IPS-11a (cell line): ENCODE measurements around the gene KLHL3.
"Not testable (repeated sequence)": the region's sequence is repeated elsewhere in the genome, so short reads cannot be mapped to it uniquely, and the experiment has no call there.

ENCODE experiments used
- H3K4me3 ChIP-seq: one replicate; pipeline ENCODE4 v1.5.1; 2013; ENCODE audit warnings: low read depth, low read length, control low read depth

The KLHL3 gene, protein sequence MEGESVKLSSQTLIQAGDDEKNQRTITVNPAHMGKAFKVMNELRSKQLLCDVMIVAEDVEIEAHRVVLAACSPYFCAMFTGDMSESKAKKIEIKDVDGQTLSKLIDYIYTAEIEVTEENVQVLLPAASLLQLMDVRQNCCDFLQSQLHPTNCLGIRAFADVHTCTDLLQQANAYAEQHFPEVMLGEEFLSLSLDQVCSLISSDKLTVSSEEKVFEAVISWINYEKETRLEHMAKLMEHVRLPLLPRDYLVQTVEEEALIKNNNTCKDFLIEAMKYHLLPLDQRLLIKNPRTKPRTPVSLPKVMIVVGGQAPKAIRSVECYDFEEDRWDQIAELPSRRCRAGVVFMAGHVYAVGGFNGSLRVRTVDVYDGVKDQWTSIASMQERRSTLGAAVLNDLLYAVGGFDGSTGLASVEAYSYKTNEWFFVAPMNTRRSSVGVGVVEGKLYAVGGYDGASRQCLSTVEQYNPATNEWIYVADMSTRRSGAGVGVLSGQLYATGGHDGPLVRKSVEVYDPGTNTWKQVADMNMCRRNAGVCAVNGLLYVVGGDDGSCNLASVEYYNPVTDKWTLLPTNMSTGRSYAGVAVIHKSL

DNA sequence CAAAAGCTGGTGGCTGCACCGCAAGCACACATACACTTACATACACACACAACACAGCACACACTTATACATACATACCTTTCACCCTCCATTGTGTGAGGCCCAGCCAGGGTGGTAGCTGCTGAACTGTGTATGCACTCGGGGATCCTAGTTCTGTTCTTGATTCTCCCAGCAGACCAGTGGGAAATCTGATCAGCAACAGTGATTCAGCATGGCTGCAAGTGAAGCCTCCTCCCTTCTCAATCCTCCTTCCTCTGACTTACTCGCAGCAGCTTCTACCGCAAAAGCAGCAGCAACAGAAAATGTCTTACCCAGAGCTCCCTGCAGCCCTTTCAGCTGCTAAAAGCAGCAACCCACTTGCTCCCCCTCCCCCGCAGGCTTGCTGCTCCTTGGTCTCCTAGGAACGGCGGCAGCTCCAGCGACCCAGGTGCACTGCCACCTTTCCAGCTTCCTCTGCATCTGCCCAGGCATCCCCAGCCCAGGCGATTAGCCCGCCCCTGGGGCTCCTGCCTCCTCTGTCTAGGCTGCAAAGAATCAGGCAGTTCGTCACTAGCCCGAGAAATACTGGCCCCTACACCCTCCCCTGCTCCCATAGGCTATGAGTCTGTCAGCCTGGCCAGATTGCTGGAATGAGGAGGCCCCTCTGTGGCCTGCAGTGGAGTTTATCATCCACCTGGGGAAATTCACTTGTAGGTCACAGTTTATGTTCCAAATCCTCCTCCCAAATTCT is at the start of gene KLHL3:
Gene KLHL3 (minus strand): TSS at position 535 of the 730 bp plus-strand sequence. CDS start 443 bp downstream, at position 92.
- H3K4me3 ChIP-seq, result peak within 1 kb of the TSS; percentile 60

DNA sequence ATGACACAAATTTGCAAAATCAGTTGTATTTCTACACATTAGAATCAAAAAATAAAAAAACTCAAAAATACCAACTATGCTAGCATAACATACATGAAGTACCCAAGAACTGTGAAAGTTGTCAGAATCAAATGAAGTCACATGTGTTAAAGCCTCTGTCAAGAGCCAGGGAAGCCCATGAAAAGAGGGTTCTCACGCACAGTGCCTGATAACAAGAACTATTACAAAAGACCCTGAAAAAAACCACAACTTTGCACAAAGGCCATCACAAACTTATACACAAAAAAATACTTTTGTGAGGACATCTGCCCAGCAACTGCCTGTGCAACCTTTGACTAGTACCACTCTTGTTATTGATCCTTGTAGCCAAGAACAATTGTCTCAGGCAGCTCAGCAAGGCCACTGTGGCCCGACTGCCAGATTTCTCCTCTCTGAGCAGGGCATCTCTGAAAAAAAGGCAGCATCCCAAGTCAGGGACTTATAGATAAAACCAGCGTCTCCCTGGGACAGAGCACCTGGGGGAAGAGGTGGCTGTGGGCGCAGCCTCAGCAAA is 47.2 kb upstream of the KLHL3 start:
- H3K4me3 ChIP-seq, result no peak overlapping the region

DNA sequence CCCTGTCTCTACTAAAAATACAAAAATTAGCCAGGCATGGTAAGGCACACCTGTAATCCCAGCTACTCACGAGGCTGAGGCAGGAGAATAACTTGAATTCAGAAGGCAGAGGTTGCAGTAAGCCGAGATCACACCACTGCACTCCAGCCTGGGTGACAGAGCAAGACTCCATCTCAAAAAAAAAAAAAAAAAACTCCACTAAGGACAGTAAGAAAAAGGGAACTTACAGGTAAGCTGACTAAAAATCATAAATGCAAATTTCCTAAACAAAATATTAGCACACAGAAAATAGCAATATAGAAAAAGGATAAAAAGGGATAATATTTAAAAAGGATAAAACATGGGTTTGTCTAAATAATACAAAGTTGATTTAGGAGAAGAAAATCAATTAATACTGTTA is 46.2 kb upstream of the KLHL3 start:
- H3K4me3 ChIP-seq, result no peak overlapping the region

DNA sequence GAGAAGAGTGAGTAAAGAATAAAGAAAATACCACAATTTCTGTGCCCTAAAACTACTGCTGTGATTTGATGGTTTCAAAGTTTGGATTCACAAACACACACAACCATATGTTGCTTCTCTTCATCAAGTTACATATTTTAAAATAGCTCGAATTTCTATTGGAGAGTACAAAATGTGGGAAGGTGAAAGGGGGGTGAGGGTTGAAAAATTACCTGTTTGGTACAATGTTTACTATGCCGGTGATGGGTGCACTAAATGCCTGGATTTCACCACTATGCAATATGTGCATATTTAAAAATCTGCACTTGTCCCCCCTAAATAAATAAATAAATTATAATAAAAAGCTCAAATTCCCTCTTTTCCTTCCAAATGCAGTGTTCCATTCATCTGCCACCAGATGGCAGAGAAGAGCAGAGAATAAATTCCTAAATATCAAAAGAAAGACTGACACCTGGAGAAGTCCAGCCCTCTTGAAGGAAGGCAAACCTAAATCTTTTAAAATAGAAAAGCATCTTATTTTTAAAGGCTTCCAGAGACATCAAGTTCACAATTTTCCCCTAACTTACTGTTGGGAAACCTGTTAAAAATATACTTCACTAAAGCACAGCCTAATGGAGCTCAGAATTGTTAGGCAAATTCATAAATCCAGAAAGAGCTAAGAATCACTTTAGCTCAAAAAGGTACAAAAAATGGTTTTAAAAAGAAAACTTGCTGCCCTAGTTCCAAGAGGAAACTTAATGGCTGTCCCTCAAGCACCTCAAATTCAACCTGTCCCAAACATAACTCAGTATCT is 43.1 kb upstream of the KLHL3 start:
- H3K4me3 ChIP-seq, result no peak overlapping the region

DNA sequence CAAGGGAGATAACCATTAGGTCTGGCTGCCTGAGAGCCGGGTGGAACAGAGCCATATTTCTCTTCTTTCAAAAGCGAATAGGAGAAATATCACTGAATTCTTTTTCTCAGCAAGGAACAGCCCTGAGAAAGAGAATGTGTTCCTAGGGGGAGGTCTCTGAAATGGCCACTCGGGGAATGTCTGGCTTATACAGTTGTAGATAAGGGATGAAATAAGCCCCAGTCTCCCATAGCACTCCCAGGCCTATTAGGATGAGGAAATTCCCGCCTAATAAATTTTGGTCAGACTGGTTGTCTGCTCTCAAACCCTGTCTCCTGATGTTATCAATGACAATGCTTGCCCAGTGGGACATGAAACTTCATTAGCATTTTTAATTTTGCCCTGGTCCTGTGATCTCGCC is 32.0 kb upstream of the KLHL3 start:
- H3K4me3 ChIP-seq, result not testable (repeated sequence)

DNA sequence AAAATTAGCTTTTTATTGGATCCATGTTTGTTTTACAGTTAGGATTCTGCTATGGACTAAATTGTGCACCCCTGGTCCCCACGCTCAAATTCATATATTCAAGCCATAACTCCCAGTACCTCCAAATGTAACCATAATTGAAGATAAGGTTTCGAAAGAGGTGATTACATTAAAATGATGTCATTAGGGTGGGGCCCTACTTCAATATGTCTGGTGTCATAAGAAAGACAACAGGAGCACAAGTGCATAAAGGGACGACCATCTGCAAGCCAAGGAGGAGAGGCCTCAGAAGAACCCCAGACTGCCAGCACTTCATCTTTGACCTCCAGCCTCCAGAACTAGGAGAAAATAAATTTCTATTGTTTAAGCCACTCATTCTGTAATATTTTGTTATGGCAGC is 25.7 kb upstream of the KLHL3 start:
- no peak overlapping the region for H3K4me3 ChIP-seq

DNA sequence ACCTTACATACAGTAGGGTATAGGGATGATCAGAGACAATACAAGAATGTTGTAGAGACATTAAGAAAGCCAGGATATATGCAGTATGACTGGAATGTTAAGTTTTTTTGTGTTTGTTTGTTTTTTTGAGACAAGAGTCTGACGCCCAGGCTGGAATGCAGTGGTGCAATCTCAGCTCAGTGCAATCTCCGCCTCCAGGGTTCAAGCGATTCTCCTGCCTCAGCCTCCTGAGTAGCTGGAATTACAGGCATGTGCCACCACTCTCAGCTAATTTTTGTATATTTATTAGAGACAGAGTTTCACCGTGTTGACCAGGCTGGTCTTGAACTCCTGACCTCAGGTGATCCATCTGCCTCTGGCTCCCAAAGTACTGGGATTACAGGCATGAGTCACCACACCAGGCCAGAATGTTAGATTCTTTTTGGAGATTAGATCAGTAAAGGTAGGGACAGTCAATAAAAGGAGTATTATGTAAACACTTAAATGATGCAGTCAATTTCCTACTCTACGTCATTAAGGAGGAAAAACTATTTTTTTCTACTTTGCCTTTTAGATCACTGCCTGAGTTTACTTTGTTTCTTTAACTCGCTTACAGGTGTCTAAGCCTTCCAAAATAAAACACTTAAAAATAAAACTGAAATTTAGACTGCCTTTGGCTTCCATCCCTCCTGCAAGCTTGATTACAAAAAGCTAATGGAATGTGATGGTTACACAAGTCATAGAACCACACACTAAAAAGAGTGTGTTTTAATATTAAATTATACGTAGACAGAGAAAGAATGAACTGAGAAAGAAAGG is 25.0 kb upstream of the KLHL3 start:
- no peak overlapping the region for H3K4me3 ChIP-seq

DNA sequence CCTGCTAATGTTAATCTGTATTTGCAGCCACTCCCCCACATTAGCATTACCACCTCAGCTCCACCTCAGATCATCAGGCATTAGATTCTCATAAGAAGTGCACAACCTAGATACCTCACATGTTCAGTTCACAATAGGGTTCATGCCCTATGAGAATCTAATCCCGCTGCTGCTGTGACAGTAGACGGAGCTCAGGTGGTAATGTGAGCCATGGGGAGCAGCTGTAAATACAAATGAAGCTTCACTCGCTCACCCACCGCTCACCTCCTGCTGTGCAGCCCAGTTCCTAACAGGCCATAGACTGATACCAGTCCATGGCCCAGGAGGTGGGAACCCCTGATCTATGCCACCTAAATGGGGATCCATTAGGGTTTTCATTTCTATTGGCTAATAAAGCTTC is 24.4 kb upstream of the KLHL3 start:
- H3K4me3 ChIP-seq, result no peak overlapping the region

DNA sequence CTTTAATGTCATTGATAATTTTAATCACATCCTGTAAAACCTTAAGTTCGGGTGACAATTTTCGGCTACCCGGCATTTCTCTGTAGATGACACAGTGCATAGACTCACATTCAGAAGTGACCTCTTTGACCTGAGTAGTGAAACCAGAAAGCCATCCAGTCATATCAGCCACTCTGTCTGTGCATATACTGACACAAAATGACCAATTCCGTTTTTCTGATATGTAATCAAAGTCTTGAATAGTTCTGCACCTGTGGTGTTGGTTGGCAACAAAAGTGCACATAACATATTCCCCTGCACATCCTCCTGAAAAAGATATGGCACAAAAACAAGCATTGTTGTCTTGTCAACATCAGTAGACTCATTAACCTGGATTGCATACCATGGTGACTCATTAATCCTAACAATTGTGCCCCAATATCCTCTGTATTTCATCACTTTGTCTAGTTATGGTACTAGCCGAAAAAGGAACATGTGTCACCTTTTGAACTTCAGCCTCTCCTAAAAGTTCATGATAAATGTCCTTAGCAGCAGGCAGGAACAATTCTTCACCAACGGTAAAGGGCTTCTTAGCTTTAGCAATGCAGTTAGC is 22.9 kb upstream of the KLHL3 start:
- no peak overlapping the region for H3K4me3 ChIP-seq

DNA sequence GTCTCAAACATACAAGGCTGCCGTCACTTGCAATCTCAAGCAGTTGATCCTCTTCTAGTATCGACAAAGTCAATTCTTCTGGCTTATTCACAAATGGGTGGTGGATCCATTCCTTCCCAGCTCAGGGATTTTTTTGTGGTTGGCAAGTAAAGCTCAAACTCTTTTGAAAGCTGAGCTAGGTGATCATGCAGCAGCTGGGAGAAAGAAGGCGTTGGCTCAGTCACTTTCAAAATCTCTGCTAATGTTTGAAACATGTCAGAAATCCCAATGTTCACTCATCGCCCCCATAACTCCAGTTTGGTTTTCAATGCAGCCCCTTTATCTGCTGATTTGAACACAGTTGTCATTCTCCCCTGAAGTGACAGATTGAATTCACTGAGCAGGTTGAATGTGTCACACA is 22.2 kb upstream of the KLHL3 start:
- no peak overlapping the region for H3K4me3 ChIP-seq

DNA sequence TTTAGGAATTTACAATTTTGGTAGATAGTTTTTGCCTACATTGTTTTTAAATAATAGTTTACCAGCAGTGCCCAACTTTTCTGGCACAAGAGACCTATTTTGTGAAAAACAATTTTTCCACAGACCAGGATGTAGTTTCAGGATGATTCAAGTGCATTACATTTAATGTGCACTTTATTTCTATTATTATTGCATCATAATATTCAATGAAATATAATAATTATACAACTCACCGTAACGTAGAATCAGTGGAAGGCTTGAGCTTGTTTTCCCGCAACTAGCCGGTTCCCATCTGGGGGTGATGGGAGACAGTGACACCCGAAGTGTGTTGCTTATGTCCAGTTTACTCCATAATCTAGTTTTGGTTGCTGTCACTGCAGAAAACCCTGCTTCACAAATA is 21.7 kb upstream of the KLHL3 start:
- H3K4me3 ChIP-seq, result no peak overlapping the region

DNA sequence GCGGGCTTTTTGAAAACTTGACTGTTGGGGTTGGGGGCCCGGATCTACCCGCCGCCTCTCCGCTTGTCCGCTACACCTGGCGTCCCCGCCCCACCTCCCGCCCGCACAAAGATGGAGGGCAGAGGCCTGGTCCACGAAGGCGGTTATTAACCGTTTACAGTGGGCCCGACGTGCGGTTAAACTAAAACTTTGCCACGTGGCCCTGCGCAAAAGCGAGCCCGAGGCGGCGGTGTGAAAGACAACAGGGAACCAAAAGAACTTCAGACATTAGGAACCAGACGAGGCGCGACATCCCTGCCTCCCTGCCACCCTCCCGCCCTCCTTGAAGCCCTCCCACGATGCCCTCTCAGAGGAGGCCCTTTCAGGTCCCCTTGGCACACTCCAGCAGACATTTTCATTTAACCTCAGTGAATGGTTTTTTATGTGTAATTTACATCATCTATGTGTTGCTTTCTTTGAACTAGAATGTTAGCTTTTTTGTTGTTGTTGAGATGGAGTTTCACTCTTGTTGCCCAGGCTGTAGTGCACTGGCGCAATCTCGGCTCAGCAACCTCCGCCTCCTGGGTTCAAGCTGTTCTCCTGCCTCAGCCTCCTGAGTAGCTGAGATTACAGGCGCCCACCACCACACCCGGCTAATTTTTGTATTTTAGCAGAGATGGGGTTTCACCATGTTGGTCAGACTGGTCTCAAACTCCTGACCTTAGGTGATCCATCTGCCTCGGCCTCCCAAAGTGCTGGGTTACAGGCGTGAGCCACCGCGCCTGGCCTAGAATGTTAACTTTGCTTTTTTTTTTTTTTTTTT is 19.3 kb upstream of the KLHL3 start:
- H3K4me3 ChIP-seq, result peak overlapping the region; percentile 100

DNA sequence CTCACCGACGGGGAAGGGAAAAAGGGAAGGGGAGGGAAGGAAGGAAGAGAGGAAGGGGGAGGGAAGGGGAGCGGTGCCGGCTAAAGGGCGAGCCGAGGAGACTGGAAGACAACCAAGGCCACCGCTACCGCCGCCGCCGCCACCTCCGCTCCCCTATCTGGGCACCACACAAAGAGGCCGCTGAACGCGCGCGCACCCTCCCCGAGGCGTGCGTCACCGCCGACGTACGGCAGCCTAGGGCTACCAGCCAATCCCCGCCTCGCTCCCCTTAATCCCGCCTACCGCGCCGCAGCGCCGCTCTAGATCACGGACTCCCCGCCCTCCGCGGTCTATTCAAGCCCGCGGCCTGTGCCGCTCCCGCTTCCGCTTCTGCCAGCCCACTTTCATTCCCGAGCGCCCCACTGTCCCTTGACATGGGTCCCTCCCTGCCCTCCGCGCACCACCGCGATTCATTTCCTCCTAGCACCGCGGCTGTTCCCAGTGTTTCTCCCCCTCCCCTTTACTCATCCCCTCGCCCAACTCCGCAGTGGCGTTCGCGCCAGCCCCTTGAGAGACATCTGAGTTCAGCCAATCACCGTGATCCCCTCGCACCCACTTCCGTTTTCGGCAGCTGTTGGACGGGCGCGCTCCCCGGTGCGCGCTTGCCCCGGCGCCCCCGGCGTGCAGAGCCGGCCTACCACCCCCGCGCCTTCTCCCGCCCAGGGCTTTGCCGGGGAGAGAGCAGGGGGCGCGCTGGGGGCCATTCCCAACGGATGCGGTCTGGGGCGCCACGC is 18.5 kb upstream of the KLHL3 start, which contains the start of gene HNRNPA0:
Gene HNRNPA0 (minus strand): TSS at position 176 of the 773 bp plus-strand sequence. CDS start 297 bp downstream, outside the sequence.
- H3K4me3 ChIP-seq, result peak within 1 kb of the TSS; percentile 100

DNA sequence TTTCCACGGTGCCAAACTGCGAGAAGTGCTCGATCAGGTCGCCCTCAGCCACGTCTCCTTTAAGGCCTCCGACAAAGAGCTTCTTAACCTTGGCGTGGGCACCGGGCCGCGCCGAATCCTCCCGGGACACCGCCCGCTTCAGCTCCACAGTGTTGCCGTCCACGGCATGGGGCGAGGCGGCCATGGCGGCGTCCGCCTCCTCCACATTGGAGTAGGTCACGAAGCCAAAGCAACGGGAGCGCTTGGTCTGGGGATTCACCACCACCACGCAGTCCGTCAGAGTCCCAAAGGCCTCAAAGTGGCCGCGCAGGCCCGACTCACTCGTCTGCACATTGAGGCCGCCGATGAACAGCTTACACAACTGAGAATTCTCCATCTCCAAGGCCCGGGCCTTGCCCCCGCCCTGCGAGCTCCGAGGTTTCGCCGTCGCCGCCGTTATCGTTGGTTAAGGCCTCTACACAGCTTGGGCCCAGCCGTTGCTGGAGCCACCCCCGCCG is 17.9 kb upstream of the KLHL3 start:
- H3K4me3 ChIP-seq, result peak overlapping the region; percentile 100

DNA sequence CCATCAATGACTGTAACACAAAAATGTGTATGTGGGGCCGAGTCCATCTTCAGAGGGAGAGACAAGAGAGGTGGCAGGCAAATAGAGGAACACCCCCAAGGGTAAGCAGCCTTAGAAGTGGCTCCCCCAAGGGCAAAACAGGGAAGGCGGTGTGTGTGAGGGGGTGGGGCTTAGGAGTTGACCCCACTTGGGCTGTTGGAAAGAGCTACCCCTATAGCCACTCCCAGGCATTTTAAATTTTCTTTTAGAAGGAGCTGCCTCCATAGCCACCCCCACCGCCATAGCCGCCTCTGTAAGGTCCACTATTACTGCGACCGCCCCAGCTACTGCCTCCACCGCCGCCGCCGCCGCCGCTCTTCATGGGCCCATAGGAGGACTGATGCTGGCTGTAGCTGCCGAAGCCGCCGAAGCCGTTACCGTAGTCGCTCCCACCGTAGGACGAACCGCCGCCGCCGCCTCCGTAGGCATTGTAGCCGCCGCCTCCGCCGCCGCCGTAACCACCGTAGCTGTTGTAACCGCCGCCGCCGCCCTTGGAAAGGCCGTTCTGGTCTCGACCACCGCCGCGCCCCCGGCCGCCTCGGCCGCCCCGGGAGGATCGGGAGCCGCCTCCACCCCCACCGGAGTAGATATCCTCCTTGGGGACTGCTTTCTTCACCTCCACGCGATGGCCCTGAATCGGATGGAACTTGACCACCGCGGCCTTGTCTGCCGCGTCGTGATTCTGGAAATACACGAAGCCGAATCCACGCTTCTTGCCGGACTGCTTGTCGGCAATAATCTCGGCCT is 17.2 kb upstream of the KLHL3 start:
- H3K4me3 ChIP-seq, result peak overlapping the region; percentile 100

DNA sequence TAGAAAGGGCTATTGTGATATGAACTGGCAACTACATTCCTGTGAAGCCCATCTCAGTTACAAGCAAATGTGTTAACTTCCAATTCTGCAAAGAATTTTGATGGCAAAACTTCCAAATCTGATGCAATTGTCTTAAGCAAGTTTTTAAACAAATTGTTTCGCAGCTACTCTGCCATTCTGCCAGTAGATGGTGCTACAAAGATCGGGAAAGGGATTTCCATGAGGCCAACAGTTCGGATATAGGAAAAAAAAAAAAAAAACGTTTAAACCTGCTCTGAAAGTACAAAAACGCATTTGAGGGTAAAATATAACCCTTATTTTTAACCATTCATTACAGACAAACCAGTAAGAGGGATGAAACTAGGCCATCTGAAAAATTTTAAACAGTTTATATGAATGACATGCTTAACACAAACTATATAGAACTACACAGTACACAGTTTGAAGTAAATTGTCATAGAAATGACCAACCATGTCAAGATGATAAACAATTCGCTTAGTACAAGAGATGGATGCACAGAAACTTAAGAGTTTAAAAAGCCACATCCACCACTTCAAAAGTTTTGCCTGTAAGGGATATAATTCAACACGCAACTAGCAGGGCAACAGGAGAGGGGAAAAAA is 16.1 kb upstream of the KLHL3 start:
- H3K4me3 ChIP-seq, result peak overlapping the region; percentile 100

DNA sequence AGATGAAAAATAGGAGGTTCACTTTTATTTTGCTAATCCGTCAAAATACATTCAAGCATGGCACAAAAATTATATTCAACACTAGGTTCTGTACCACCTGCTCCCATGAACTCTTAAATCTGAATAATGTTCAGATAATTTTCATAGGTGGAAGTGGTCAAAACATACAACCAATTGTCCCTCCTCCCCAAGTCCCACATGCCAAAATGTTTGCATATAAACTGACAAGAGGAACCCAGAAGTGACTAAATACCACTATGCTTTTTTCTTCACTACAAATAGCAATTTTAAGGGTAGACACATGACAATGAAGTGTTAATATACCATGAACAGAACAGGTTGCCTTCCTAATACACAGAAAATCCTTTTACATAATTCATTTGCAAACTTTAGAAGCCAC is 14.5 kb upstream of the KLHL3 start:
- H3K4me3 ChIP-seq, result no peak overlapping the region
